Measurements from ENCODE around the gene CNTNAP2. TPM values are rescaled to one million over a fixed set of nuclear protein-coding genes. Genes with fewer than 3 reads are reported as not detected.

Gene CNTNAP2
- total and polyA plus RNA-seq, 2 experiments from 2014 or later: not detected

- H3K9me2 ChIP-seq (ENCODE audit: insufficient read depth): no peaks in the 10 kb centered on the region
- H3K27me3 ChIP-seq (replicated peaks; ENCODE audit: insufficient read depth): no peaks in the 10 kb centered on the region
- no peak overlapping the region for H3K27ac ChIP-seq
- no peak overlapping the region for H2AFZ ChIP-seq
- TF ChIP-seq EZH2phosphoT487 (IDR thresholded peaks at IDR 0.05; ENCODE audit: insufficient read depth, low read depth): no peak
- no peak for TF ChIP-seq EZH2 (IDR thresholded peaks at IDR 0.05; ENCODE audit: insufficient read depth, poor library complexity, severe bottlenecking)
- H3K4me3 ChIP-seq: no peak overlapping the region
- in situ Hi-C loops (cut with MboI): no loop called here
- H3K79me2 ChIP-seq (ENCODE audit: insufficient read depth): no peaks in the 10 kb centered on the region
- 32 to 35% methylated on average over 6 of the region's 6 CpGs for WGBS, 2 experiments (ENCODE audit: low coverage in 1 of 2, low lambda C conversion rate in 2 of 2, missing lambda C conversion rate in 2 of 2)
- no peak overlapping the region for H3K4me2 ChIP-seq (ENCODE audit: unreplicated experiment)
- H3K9ac ChIP-seq: no peak overlapping the region
- no peaks in the 10 kb centered on the region for H3K4me1 ChIP-seq (ENCODE audit: insufficient read depth)
- no peak for DNase-seq
- no peaks in the 10 kb centered on the region for H3F3A ChIP-seq (ENCODE audit: insufficient read depth)
- H4K20me1 ChIP-seq (ENCODE audit: insufficient read depth): no peaks in the 10 kb centered on the region
- H3K36me3 ChIP-seq (ENCODE audit: low read depth): no peaks in the 10 kb centered on the region
- no peaks in the 10 kb centered on the region for H3K9me3 ChIP-seq (ENCODE audit: low read depth)
Observed at GRCh38 chr7:148403466-148403993, 2286.9 kb downstream of the CNTNAP2 start.

GRCh38 chr7:148408307-148408706 is 2291.7 kb downstream of the CNTNAP2 start:
- Histone ChIP-seq H3K27ac (no peak overlapping the region), H3K79me2 (ENCODE audit: insufficient read depth) (no peaks in the 10 kb centered on the region), H3K4me3 (no peak overlapping the region), H3K4me2 (ENCODE audit: unreplicated experiment) (no peak overlapping the region), H2AFZ (no peak overlapping the region), H3K27me3 (replicated peaks; ENCODE audit: insufficient read depth) (no peaks in the 10 kb centered on the region), H3K4me1 (ENCODE audit: insufficient read depth) (no peaks in the 10 kb centered on the region), H3K9ac (no peak overlapping the region), H3K9me2 (ENCODE audit: insufficient read depth) (no peaks in the 10 kb centered on the region), H3F3A (ENCODE audit: insufficient read depth) (no peaks in the 10 kb centered on the region), H4K20me1 (ENCODE audit: insufficient read depth) (no peaks in the 10 kb centered on the region), H3K36me3 (ENCODE audit: low read depth) (no peaks in the 10 kb centered on the region), H3K9me3 (ENCODE audit: low read depth) (no peaks in the 10 kb centered on the region)
- no peak for TF ChIP-seq EZH2phosphoT487 (IDR thresholded peaks at IDR 0.05; ENCODE audit: insufficient read depth, low read depth)
- TF ChIP-seq EZH2 (IDR thresholded peaks at IDR 0.05; ENCODE audit: insufficient read depth, poor library complexity, severe bottlenecking): no peak
- in situ Hi-C loops (cut with MboI): no loop called here
- WGBS, 2 experiments (ENCODE audit: low coverage in 1 of 2, low lambda C conversion rate in 2 of 2, missing lambda C conversion rate in 2 of 2): 2 to 4% methylated on average over 2 of the region's 2 CpGs
- no peak for DNase-seq

- no peaks in the 10 kb centered on the region for H3K27me3 ChIP-seq (replicated peaks; ENCODE audit: insufficient read depth)
- no peak overlapping the region for H3K27ac ChIP-seq
- H3K4me1 ChIP-seq (ENCODE audit: insufficient read depth): no peaks in the 10 kb centered on the region
- H3F3A ChIP-seq (ENCODE audit: insufficient read depth): no peaks in the 10 kb centered on the region
- no peak overlapping the region for H3K9ac ChIP-seq
- 52 to 54% methylated on average over 7 of the region's 7 CpGs for WGBS, 2 experiments (ENCODE audit: low coverage in 1 of 2, low lambda C conversion rate in 2 of 2, missing lambda C conversion rate in 2 of 2)
- TF ChIP-seq EZH2phosphoT487 (IDR thresholded peaks at IDR 0.05; ENCODE audit: insufficient read depth, low read depth) (no peak), EZH2 (IDR thresholded peaks at IDR 0.05; ENCODE audit: insufficient read depth, poor library complexity, severe bottlenecking) (no peak)
- H2AFZ ChIP-seq: no peak overlapping the region
- no peaks in the 10 kb centered on the region for H3K79me2 ChIP-seq (ENCODE audit: insufficient read depth)
- no peaks in the 10 kb centered on the region for H4K20me1 ChIP-seq (ENCODE audit: insufficient read depth)
- in situ Hi-C loops (cut with MboI): no loop called here
- H3K36me3 ChIP-seq (ENCODE audit: low read depth): no peaks in the 10 kb centered on the region
- H3K9me3 ChIP-seq (ENCODE audit: low read depth): no peaks in the 10 kb centered on the region
- DNase-seq: no peak
- H3K4me3 ChIP-seq: no peak overlapping the region
- no peak overlapping the region for H3K4me2 ChIP-seq (ENCODE audit: unreplicated experiment)
- no peaks in the 10 kb centered on the region for H3K9me2 ChIP-seq (ENCODE audit: insufficient read depth)
Observed at GRCh38 chr7:148410905-148411304, 2294.3 kb downstream of the CNTNAP2 start.

GRCh38 chr7:148412691-148413090 is 2296.1 kb downstream of the CNTNAP2 start:
- in situ Hi-C loops (cut with MboI): no loop called here
- H3K4me3 ChIP-seq: no peak overlapping the region
- TF ChIP-seq EZH2phosphoT487 (IDR thresholded peaks at IDR 0.05; ENCODE audit: insufficient read depth, low read depth) (no peak), EZH2 (IDR thresholded peaks at IDR 0.05; ENCODE audit: insufficient read depth, poor library complexity, severe bottlenecking) (no peak)
- WGBS, 2 experiments (ENCODE audit: low coverage in 1 of 2, low lambda C conversion rate in 2 of 2, missing lambda C conversion rate in 2 of 2): 19% methylated on average over 2 of the region's 2 CpGs
- no peak overlapping the region for H3K4me2 ChIP-seq (ENCODE audit: unreplicated experiment)
- H3K36me3 ChIP-seq (ENCODE audit: low read depth): no peaks in the 10 kb centered on the region
- H4K20me1 ChIP-seq (ENCODE audit: insufficient read depth): no peaks in the 10 kb centered on the region
- no peaks in the 10 kb centered on the region for H3K9me2 ChIP-seq (ENCODE audit: insufficient read depth)
- no peaks in the 10 kb centered on the region for H3K79me2 ChIP-seq (ENCODE audit: insufficient read depth)
- no peak overlapping the region for H3K27ac ChIP-seq
- no peaks in the 10 kb centered on the region for H3K9me3 ChIP-seq (ENCODE audit: low read depth)
- H3F3A ChIP-seq (ENCODE audit: insufficient read depth): no peaks in the 10 kb centered on the region
- no peaks in the 10 kb centered on the region for H3K4me1 ChIP-seq (ENCODE audit: insufficient read depth)
- no peak overlapping the region for H3K9ac ChIP-seq
- DNase-seq: no peak
- H3K27me3 ChIP-seq (replicated peaks; ENCODE audit: insufficient read depth): no peaks in the 10 kb centered on the region
- no peak overlapping the region for H2AFZ ChIP-seq

All from GM23248 (cell line).